Activated CD8-positive, alpha-beta T cell treated with anti-CD3 and anti-CD28 coated beads for 36 hours (primary cell): ENCODE results near the gene GIGYF2. TPM values are rescaled to one million over a fixed set of nuclear protein-coding genes. Genes with fewer than 3 reads are reported as not detected.

ENCODE experiments used
- ATAC-seq: fragments of 200-7000 bp; cut with Tn5 transposase; one replicate; pipeline ENCODE4 v1.10.0; 2021; ENCODE audit warnings: mild to moderate bottlenecking, moderate library complexity
- CTCF ChIA-PET: fragments of 350-600 bp; sonication (Branson Sonifier 250); formaldehyde crosslinking; loops from one replicate; lab custom pipeline; 2021; ENCODE audit warnings: antibody characterized with exemption; lab: Charles Lee
- POLR2A ChIA-PET: fragments of 350-600 bp; sonication (Branson Sonifier 250); formaldehyde crosslinking; loops from one replicate; lab custom pipeline; 2021; ENCODE audit warnings: antibody characterized with exemption; lab: Charles Lee
- DNase-seq: peaks from one replicate; pipeline ENCODE4 v3.0.0-alpha.2; 2020
- H3K27ac Mint-ChIP-seq: one replicate; pipeline ENCODE4 v1.8.0; 2021; ENCODE audit warnings: mild to moderate bottlenecking, mixed read lengths
- H3K27me3 Mint-ChIP-seq: one replicate; pipeline ENCODE4 v1.8.0; 2021; ENCODE audit warnings: mixed read lengths
- H3K36me3 Mint-ChIP-seq: one replicate; pipeline ENCODE4 v1.8.0; 2021; ENCODE audit warnings: low read depth, mixed read lengths
- H3K4me1 Mint-ChIP-seq: one replicate; pipeline ENCODE4 v1.8.0; 2021; ENCODE audit warnings: low read depth, mixed read lengths
- H3K4me3 Mint-ChIP-seq: one replicate; pipeline ENCODE4 v1.8.0; 2021; ENCODE audit warnings: mild to moderate bottlenecking, moderate library complexity, mixed read lengths
- H3K9me3 Mint-ChIP-seq: one replicate; pipeline ENCODE4 v1.8.0; 2021; ENCODE audit warnings: mixed read lengths
- CTCF ChIP-seq: fragments of 200-600 bp; IDR thresholded peaks from one replicate; pipeline ENCODE4 v1.8.0; 2022; ENCODE audit warnings: antibody characterized with exemption, mild to moderate bottlenecking
- intact Hi-C: fragments of 100-400 bp; cut with micrococcal nuclease; formaldehyde crosslinking; loops from one replicate; pipeline ENCODE4 v1.10.0; 2022
- total RNA-seq, 2 experiments: library from RNA; stranded (reverse); gene quantifications; one replicate each; pipeline ENCODE4 v1.2.3, GENCODE V29; 2021

Gene GIGYF2
- total RNA-seq, 2 experiments from 2014 or later: 49.7 to 52.5 TPM

- no peak overlapping the region for H3K27ac Mint-ChIP-seq
- peaks cover 21% of the 10 kb centered on the region for H3K36me3 Mint-ChIP-seq
- H3K4me3 Mint-ChIP-seq: no peak overlapping the region
- POLR2A ChIA-PET: no interaction called here
- ATAC-seq (peak; percentile 20), DNase-seq (no peak)
- no peaks in the 10 kb centered on the region for H3K27me3 Mint-ChIP-seq
- peaks cover 19% of the 10 kb centered on the region for H3K4me1 Mint-ChIP-seq
- H3K9me3 Mint-ChIP-seq: no peaks in the 10 kb centered on the region
- intact Hi-C loops: no loop called here
- CTCF ChIA-PET: interaction anchor here (0.7 kb wide), 1 partner anchor 1190 kb away, joined by 3 read pairs; no protein-coding TSS in a partner anchor
- no peak for TF ChIP-seq CTCF
Measured at GRCh38 chr2:232748038-232748437, 50.9 kb downstream of the GIGYF2 start.

- CTCF ChIA-PET: interaction anchor here (0.9 to 2.4 kb wide), 2 partner anchors 9 to 11 kb away, joined by 3 to 8 read pairs; no protein-coding TSS in a partner anchor
- H3K36me3 Mint-ChIP-seq: peaks cover 27% of the 10 kb centered on the region
Measured at GRCh38 chr2:232749331-232749730, 52.2 kb downstream of the GIGYF2 start.

GRCh38 chr2:232750135-232750671 lies 53.1 kb downstream of the GIGYF2 start:
- no peak for TF ChIP-seq CTCF
- no peaks in the 10 kb centered on the region for H3K9me3 Mint-ChIP-seq
- DNase-seq (no peak), ATAC-seq (no peak)
- ChIA-PET CTCF (interaction anchor here (2.4 kb wide), 1 partner anchor 10 kb away, joined by 8 read pairs; no protein-coding TSS in a partner anchor), POLR2A (interaction anchor here (0.6 kb wide), 1 partner anchor 143 kb away, joined by 3 read pairs; no protein-coding TSS in a partner anchor)
- H3K36me3 Mint-ChIP-seq: peaks cover 27% of the 10 kb centered on the region
- no peak overlapping the region for H3K4me3 Mint-ChIP-seq
- peaks cover 10% of the 10 kb centered on the region for H3K4me1 Mint-ChIP-seq
- no peaks in the 10 kb centered on the region for H3K27me3 Mint-ChIP-seq
- no peak overlapping the region for H3K27ac Mint-ChIP-seq
- intact Hi-C loops: no loop called here

More at GRCh38 chr2:232749331-232749730, 52.2 kb downstream of the GIGYF2 start:
- Mint-ChIP-seq H3K27ac (no peak overlapping the region), H3K4me3 (no peak overlapping the region), H3K4me1 (peaks cover 16% of the 10 kb centered on the region), H3K27me3 (no peaks in the 10 kb centered on the region), H3K9me3 (no peaks in the 10 kb centered on the region)
- intact Hi-C loops: no loop called here
- no peak for TF ChIP-seq CTCF
- DNase-seq: no peak
- POLR2A ChIA-PET: interaction anchor here (0.6 kb wide), 1 partner anchor 501 kb away, joined by 3 read pairs; no protein-coding TSS in a partner anchor
- ATAC-seq: no peak

- no peaks in the 10 kb centered on the region for H3K9me3 Mint-ChIP-seq
- peaks cover 14% of the 10 kb centered on the region for H3K4me1 Mint-ChIP-seq
- TF ChIP-seq CTCF: no peak
- no peak overlapping the region for H3K27ac Mint-ChIP-seq
- H3K4me3 Mint-ChIP-seq: no peak overlapping the region
- peaks cover 24% of the 10 kb centered on the region for H3K36me3 Mint-ChIP-seq
- CTCF ChIA-PET: no interaction called here
- ATAC-seq: no peak
- no peak for DNase-seq
- POLR2A ChIA-PET: interaction anchor here (0.7 to 1.4 kb wide), 3 partner anchors 10 to 76 kb away, joined by 3 to 4 read pairs (median 3); no protein-coding TSS in a partner anchor
- intact Hi-C loops: no loop called here
- H3K27me3 Mint-ChIP-seq: no peaks in the 10 kb centered on the region
Measured at GRCh38 chr2:232757905-232758304, 60.8 kb downstream of the GIGYF2 start.

GRCh38 chr2:232761301-232761907 lies 64.3 kb downstream of the GIGYF2 start:
- ATAC-seq (peak; percentile 51), DNase-seq (peak; percentile 47)
- H3K36me3 Mint-ChIP-seq: peaks cover 25% of the 10 kb centered on the region
- H3K27ac Mint-ChIP-seq: no peak overlapping the region
- POLR2A ChIA-PET: no interaction called here
- intact Hi-C loops: no loop called here
- CTCF ChIA-PET: interaction anchor here (1.2 kb wide), 1 partner anchor 55 kb away, joined by 3 read pairs; no protein-coding TSS in a partner anchor
- no peaks in the 10 kb centered on the region for H3K9me3 Mint-ChIP-seq
- no peak overlapping the region for H3K4me3 Mint-ChIP-seq
- peaks cover 13% of the 10 kb centered on the region for H3K4me1 Mint-ChIP-seq
- peak; percentile 67 for TF ChIP-seq CTCF
- no peaks in the 10 kb centered on the region for H3K27me3 Mint-ChIP-seq
